ENCODE data around the gene ITIH1. TPM values are rescaled to one million over a fixed set of nuclear protein-coding genes. Genes with fewer than 3 reads are reported as not detected.
"Not testable (repeated sequence)": the region's sequence is repeated elsewhere in the genome, so short reads cannot be mapped to it uniquely, and the experiment has no call there.

Gene ITIH1, protein sequence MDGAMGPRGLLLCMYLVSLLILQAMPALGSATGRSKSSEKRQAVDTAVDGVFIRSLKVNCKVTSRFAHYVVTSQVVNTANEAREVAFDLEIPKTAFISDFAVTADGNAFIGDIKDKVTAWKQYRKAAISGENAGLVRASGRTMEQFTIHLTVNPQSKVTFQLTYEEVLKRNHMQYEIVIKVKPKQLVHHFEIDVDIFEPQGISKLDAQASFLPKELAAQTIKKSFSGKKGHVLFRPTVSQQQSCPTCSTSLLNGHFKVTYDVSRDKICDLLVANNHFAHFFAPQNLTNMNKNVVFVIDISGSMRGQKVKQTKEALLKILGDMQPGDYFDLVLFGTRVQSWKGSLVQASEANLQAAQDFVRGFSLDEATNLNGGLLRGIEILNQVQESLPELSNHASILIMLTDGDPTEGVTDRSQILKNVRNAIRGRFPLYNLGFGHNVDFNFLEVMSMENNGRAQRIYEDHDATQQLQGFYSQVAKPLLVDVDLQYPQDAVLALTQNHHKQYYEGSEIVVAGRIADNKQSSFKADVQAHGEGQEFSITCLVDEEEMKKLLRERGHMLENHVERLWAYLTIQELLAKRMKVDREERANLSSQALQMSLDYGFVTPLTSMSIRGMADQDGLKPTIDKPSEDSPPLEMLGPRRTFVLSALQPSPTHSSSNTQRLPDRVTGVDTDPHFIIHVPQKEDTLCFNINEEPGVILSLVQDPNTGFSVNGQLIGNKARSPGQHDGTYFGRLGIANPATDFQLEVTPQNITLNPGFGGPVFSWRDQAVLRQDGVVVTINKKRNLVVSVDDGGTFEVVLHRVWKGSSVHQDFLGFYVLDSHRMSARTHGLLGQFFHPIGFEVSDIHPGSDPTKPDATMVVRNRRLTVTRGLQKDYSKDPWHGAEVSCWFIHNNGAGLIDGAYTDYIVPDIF
- total RNA-seq, result not detected
- long read RNA-seq, result 0 reads

DNA sequence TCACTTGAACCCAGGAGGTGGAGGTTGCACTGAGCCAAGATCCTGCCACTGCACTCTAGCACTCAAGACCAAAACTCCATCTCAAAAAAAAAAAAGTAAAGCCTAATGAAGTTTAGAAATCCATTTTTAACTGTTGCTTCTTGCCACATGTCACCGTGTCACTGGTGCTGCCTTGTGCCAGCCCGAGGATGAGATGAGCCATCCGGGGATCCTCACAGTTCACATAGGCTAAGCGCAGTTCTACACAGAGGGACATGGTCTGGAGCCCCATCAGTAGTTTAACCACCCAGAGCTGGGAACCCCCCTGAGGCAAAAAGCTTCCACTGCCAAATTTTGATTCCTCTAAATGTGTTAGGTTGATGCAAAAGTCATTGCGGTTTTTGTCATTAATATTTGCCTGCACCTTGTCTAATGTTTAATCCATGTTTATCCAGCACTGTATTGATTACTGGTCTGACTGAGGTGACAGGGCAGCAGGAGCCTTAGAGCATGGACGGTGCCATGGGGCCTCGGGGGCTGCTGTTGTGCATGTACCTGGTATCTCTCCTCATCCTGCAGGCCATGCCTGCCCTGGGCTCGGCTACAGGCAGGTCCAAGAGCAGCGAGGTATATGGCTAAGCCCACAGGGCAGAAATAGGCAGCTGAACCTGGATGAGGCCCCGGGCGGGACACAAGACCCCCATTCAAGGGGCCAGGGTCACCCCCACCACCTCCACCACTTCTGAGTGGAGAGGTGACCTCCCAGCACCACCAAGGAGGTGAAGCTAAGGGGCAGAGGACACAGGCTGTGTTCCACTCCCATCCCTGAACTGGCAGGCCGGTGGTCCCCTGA, at the start of gene ITIH1:
ITIH1 (plus strand) TSS at position 473 of the 832 bp plus-strand sequence; CDS start at position 490, 17 bp downstream.
- peak; percentile 78 for DNase-seq (ENCODE audit: low spot score)

DNA sequence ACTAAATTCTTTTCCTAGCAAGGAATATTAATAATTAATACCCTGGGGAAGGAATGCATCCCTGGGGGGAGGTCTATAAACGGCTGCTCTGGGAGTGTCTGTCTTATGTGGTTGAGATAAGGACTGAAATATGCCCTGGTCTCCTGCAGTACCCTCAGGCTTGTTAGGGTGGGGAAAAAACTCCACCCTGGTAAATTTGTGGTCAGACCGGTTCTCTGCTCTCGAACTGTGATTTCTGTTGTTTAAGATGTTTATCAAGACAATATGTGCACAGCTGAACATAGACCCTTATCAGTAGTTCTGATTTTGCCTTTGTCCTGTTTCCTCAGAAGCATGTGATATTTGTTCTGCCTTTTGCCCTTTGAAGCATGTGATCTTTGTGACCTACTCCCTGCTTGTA, 48.6 kb upstream of the ITIH1 start:
- DNase-seq (ENCODE audit: low spot score), result not testable (repeated sequence)

GRCh38 chr3:52730681-52731080, 46.7 kb upstream of the ITIH1 start:
- no peak for DNase-seq (ENCODE audit: low spot score)

DNA sequence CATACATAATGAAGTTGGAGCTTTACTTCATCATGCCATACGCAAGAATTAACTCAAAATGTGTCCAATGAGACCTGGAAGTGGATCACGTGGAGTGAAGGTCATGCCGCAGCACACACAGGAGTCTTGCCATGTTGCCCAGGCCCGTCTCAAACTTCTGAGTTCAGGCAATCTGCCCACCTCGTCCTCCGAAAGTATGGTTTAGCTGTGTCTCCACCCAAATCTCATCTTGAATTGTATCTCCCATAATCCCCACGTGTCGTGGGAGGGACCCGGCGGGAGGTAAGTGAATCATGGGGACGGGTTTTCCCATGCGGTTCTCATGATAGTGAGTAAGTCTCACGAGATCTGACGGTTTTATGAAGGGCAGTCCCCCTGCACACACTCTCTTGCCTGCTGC, 45.8 kb upstream of the ITIH1 start:
- DNase-seq (ENCODE audit: low spot score), result no peak

DNA sequence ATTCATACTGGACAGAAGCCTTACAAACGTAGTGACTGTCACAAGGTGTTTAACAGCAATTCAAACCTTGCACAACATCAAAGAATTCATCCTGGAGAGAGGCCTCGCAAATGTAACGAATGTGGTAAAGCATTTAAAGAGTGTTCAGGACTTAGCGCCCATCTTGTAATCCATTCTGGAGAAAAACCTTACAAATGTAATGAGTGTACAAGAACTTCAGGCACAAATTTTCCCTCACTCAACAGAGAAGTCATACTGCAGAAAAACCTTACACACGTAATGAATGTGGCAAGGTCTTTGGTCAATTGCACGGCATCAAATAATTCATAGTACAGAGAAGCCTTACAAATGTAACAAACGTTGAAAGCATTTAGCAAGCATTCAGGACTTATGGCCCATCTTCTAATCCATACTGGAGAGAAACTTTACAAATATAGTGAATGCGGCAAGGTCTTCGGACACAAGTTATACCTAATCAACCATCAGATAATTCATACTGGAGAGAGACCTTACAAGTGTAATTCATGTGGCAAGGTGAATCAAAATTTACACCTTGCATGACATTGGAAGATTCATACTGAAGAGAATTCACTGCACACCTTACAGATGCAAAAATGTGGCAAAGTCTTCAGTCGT, 44.0 kb upstream of the ITIH1 start:
- DNase-seq (ENCODE audit: low spot score), result no peak

DNA sequence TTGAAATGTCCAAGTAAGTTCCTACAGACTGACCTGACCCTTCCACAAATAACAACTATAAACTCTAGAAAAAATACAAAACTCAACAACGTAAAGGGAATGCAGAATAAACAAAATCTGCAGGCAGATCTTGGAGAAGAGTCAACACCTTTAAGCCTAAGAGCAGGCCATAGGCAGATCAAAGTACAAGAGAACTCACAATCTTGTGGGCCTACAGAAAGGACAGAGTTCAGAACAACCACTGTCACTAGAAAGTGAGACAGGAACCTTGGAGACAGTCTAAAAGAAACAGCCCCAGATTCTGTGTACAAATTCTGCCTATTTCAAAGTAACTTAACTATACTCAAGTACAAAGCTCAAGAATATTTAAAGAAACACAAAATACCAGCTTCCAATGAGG, 37.7 kb upstream of the ITIH1 start:
- no peak for DNase-seq (ENCODE audit: low spot score)

- DNase-seq (ENCODE audit: low spot score), result no peak
Measured at GRCh38 chr3:52742418-52743041, 34.9 kb upstream of the ITIH1 start.

GRCh38 chr3:52743152-52743551, 34.2 kb upstream of the ITIH1 start:
- DNase-seq (ENCODE audit: low spot score), result no peak

DNA sequence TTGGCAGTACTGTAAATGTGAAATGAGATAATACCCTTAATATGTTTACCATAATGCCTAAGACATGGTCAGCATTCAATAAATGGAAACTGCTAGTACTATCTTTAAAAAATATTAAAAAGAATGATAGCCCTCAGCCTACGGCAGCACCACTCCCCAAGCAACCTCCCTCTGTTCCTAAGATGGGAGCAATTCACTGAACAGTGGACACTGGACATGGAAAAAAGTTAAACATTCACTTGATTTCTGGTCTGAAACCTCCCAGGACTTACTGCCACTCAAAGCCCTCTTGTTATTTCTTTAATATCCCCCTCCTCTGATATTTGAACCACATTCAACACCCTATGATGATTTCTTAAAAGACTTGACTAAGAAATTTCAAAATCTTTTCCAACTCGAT, 33.7 kb upstream of the ITIH1 start:
- DNase-seq (ENCODE audit: low spot score), result no peak

GRCh38 chr3:52752045-52752660, 25.2 kb upstream of the ITIH1 start:
- DNase-seq (ENCODE audit: low spot score), result no peak

- no peak for DNase-seq (ENCODE audit: low spot score)
Measured at GRCh38 chr3:52754373-52754772, 23.0 kb upstream of the ITIH1 start.

GRCh38 chr3:52756141-52756540, 21.3 kb upstream of the ITIH1 start:
- no peak for DNase-seq (ENCODE audit: low spot score)

DNA sequence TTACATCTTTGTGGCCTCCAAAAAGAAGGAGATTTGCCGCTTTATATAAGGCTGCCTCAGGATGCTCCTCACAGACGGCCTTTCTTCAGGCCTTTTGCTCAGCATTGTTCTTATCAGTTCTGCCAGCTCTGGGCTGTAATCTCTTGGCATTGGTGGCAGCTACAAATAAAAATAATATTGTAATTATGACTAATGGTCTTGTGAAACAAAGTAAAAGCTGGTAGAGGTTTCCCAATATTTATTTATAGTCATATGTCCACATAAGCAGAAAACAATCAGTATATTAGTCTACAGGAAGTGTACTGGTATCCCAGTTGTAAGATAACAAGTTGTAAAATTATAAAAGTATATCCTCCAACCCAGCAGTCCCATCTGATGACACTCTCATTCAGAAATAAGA, 13.9 kb upstream of the ITIH1 start:
- DNase-seq (ENCODE audit: low spot score), result no peak

GRCh38 chr3:52769786-52770455, 7.5 kb upstream of the ITIH1 start:
- DNase-seq (ENCODE audit: low spot score), result no peak

DNA sequence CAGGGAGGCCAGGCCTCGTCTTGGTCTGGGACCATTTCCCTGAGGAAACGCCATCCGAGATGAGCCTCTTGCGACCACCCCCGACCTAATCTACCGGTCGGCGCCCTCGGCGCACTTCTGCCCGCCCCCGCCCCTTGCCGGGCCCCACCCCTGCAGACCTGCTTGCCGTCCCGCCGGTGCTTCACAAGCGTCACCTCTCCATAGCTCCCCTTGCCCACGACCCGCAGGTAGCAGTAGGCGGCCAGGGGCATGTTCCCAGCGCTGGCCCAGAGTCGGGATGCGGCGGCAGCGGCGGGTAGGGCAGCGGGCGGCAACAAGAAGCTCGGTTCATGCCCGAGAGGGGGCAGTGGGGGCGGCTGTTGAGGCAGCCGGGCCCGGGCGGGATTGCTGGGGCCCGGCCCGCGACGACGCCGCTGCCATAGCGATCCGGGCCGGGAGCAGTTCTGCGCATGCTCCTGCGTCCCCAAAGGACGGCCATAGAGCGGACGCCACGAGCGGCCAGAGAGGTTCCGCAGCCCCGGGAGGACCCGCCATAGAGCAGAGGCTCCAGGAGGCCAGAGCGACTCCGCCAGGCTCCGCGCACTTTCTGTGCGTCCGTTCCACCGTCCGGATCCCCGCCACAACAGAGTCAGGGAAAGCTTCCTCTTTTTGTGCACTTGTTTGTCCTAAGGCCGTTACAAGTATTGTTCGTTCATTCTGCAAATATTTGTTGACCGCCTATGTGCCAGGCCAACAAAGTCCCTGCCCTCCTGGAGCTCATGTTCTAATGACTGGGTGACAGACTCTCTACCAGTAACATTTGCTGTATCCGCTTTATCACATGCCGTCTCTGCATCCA, 6.7 kb upstream of the ITIH1 start, which contains the start of gene NEK4:
NEK4 (minus strand) TSS at position 445 of the 838 bp plus-strand sequence; CDS start at position 251, 194 bp downstream.
- peak; percentile 98 for DNase-seq (ENCODE audit: low spot score)

GRCh38 chr3:52771334-52771681, 6.1 kb upstream of the ITIH1 start:
- DNase-seq (ENCODE audit: low spot score), result no peak

DNA sequence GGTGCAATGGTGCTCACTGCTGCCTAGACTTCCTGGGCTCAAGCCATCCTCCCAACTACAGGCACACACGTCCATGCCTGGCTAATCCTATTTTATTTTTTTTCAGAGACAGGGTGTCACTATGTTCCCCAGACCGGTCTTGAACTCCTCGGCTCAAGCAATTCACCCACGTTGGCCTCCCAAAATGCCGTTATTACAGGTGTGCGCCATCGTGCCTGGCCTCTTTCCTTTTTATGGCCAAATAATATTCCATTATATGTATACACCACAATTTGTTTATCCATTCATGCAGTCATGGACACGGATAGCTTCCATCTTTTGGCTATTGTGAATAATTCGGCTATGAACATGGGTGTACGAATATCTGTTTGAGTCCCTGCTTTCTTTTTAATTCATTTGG, 5.7 kb upstream of the ITIH1 start:
- DNase-seq (ENCODE audit: low spot score), result no peak

- no peak for DNase-seq (ENCODE audit: low spot score)
Measured at GRCh38 chr3:52773361-52774065, 3.9 kb upstream of the ITIH1 start.
